ENCODE data around the gene BAHCC1.
"Not testable (repeated sequence)": the region's sequence is repeated elsewhere in the genome, so short reads cannot be mapped to it uniquely, and the experiment has no call there.

DNA sequence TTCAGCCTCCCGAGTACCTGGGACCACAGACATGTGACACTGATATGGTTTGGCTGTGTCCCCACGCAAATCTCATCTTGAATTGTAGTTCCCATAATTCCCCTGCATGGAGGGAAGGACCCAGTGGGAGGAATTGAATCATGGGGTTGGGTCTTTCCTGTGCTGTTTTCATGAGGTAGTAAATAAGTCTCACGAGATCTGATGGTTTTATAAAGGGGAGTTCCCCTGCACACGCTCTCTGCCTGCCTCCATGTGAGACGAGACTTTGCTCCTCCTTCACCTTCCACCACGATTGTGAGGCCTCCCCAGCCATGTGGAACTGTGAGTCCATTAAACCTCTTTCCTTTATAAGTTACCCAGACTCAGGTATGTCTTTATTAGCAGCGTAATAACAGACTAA, 33.3 kb upstream of the BAHCC1 start:
- TF ChIP-seq EZH2 (IDR thresholded peaks at IDR 0.05; ENCODE audit: low read depth); CTCF (conservative IDR thresholded peaks at IDR 0.05): not testable (repeated sequence)
